ENCODE results near the gene EXD3. TPM values are rescaled to one million over a fixed set of nuclear protein-coding genes. Genes with fewer than 3 reads are reported as not detected.

Gene EXD3
- total RNA-seq, 1 experiment from 2014 or later: 15.3 TPM

DNA sequence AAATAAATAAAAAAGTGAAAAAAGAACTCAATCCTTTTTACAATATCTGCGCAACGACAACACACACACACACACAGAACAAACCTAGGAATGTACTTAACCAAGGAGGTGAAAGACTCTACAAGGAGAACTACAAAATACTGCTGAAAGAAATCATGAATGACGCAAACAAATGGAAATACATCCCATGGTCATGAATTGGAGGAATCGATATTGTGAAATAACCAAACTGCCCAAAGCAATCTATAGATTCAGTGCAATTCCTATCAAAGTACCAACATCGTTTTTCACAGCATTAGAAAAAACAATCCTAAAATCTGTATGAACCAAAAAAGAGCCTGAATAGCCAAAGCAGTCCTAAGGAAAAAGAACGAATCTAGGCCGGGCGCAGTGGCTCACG, 91.0 kb downstream of the EXD3 start:
- Histone ChIP-seq H3K79me2 (ENCODE audit: insufficient read depth, low read length) (no peaks in the 10 kb centered on the region), H2BK5ac (ENCODE audit: insufficient read length, low read length) (no peak overlapping the region), H2BK15ac (ENCODE audit: low read depth, low read length) (no peak overlapping the region), H2BK12ac (ENCODE audit: insufficient read length, low read depth, low read length) (no peak overlapping the region), H4K20me1 (ENCODE audit: control insufficient read depth, insufficient read depth, insufficient read length) (no peaks in the 10 kb centered on the region), H2AK5ac (ENCODE audit: insufficient read length, low read length) (no peak overlapping the region), H3K18ac (ENCODE audit: insufficient read length, low read depth, low read length) (no peak overlapping the region), H3K9ac (ENCODE audit: extremely low read depth, insufficient read length, low read length) (no peak overlapping the region), H3K9me3 (ENCODE audit: control insufficient read depth, low read depth, low read length) (no peaks in the 10 kb centered on the region), H3K4me1 (ENCODE audit: insufficient read depth, low read length) (no peaks in the 10 kb centered on the region), H3K23me2 (ENCODE audit: insufficient read length, low read depth, low read length, poor library complexity, severe bottlenecking) (no peaks in the 10 kb centered on the region), H3K23ac (ENCODE audit: insufficient read length, low read depth, low read length) (no peak overlapping the region), H2BK20ac (ENCODE audit: low read depth, low read length, poor library complexity, severe bottlenecking) (no peak overlapping the region), H3K79me1 (ENCODE audit: insufficient read depth, low read depth, low read length, poor library complexity, severe bottlenecking) (no peaks in the 10 kb centered on the region), H4K91ac (ENCODE audit: insufficient read length, low read depth, low read length) (no peak overlapping the region), H3K27me3 (ENCODE audit: insufficient read depth, low read length) (no peaks in the 10 kb centered on the region), H3K4me2 (ENCODE audit: insufficient read depth, insufficient read length, low read length) (no peak overlapping the region), H3K27ac (ENCODE audit: insufficient read length, low read depth, low read length) (no peak overlapping the region), H3K4ac (ENCODE audit: low read depth, low read length) (no peak overlapping the region), H2BK120ac (ENCODE audit: low read depth, low read length, poor library complexity, severe bottlenecking) (no peak overlapping the region), H2AFZ (ENCODE audit: low read length) (no peak overlapping the region), H3K14ac (ENCODE audit: insufficient read depth, low read length) (no peak overlapping the region), H4K5ac (ENCODE audit: insufficient read length, low read depth, low read length) (no peak overlapping the region), H4K8ac (replicated peaks; ENCODE audit: insufficient read length, low read depth, low read length) (no peak overlapping the region), H3T11ph (ENCODE audit: low read length) (no peak overlapping the region), H3K56ac (ENCODE audit: insufficient read length, low read depth, low read length) (no peak overlapping the region)
- H3K27ac Mint-ChIP-seq: no peak overlapping the region
- H3K36me3 Mint-ChIP-seq (ENCODE audit: insufficient read depth in 1 of 3, low read depth in 3 of 3): peaks cover 1 to 4% (median 2%) of the 10 kb centered on the region in 3 experiments; a peak in 4 of 7 replicates
- no peak for TF ChIP-seq CTCF (conservative IDR thresholded peaks at IDR 0.05)
- peaks cover 10 to 67% of the 10 kb centered on the region in 2 experiments for H3K9me3 Mint-ChIP-seq
- peaks cover 0 to 5% of the 10 kb centered on the region in 2 experiments; a peak in 2 of 4 replicates for H3K4me1 Mint-ChIP-seq
- DNase-seq: no peak
- H3K4me3 Mint-ChIP-seq: no peak overlapping the region
- no CpG with 5 or more reads among the region's 9 CpGs for WGBS (ENCODE audit: extremely low coverage, insufficient read length, low lambda C conversion rate)
- H3K27me3 Mint-ChIP-seq (ENCODE audit: low read depth): peaks cover 10% of the 10 kb centered on the region
